GM21367 (cell line): ENCODE data around the gene PCED1B.
"Not testable (repeated sequence)": the region's sequence is repeated elsewhere in the genome, so short reads cannot be mapped to it uniquely, and the experiment has no call there.

Experiments used
- ATAC-seq: cut with Tn5 transposase; IDR thresholded peaks from one replicate; pipeline ENCODE4 v1.9.1; 2021; ENCODE audit not compliant: unreplicated experiment

PCED1B gene

GRCh38 chr12:47117305-47117704, 37.9 kb downstream of the PCED1B start:
- ATAC-seq = not testable (repeated sequence)

DNA sequence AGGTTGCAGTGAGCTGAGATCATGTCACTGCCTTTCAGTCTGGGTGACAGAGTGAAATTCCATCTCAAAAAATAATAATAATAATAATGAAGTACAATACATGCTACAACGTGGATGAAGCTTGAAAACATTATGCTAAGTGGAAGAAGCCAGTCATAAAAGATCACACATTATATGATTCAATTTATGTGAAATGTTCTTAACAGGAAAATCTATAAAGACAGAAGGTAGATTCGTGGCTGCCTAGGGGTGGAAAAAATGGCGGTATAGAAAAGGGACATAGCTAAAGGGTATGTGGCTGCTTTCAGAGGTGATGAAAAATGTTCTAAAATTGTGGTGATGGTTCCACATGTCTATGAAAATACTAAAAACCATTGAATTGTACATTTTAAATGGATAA, 41.3 kb downstream of the PCED1B start:
- ATAC-seq = no peak

DNA sequence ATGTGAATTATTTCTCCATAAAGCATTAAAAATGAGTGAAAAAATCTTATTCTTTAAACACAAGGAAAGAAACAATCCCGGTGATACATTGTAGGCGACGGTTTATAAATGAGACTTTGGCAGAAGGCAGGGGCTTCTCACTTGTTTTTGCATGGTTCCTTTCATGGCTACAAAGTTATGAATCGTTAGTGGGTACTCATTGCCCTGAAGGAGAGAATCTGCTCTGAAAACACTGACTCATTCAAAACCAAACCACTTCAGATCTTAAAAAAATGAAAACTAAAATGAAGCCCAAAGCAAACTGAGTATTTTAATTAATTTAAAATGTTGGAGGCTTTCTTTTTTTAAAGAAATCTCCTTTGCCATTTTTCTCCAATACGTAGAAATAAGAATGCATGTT, 41.7 kb downstream of the PCED1B start:
- no peak for ATAC-seq

- no peak for ATAC-seq
These were observed 43.2 kb downstream of the PCED1B start for GRCh38 chr12:47122602-47123001.

GRCh38 chr12:47123730-47124129, 44.3 kb downstream of the PCED1B start:
- no peak for ATAC-seq

GRCh38 chr12:47124451-47124850, 45.0 kb downstream of the PCED1B start:
- ATAC-seq = no peak

- ATAC-seq = no peak
These were observed 46.8 kb downstream of the PCED1B start for GRCh38 chr12:47126246-47126645.

DNA sequence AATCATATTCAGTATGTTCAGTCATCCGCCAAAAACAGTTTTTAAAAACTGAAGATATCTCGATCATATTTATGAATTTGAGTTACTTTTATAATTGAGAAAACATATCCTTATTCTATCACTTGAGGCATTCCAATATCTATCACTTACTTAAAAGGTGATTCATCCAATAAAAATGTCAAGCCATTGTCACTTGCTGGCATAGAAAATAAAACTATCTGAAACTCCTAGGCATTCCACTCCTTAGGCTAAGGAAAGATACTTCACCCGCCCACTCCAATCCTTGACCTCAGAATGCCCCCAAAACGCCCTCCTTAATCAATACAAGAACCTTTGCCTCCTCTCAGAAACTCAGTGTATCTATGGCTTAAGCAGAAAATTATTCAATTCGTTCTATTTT, 51.6 kb downstream of the PCED1B start:
- no peak for ATAC-seq

- no peak for ATAC-seq
These were observed 54.6 kb downstream of the PCED1B start for GRCh38 chr12:47134005-47134404.

DNA sequence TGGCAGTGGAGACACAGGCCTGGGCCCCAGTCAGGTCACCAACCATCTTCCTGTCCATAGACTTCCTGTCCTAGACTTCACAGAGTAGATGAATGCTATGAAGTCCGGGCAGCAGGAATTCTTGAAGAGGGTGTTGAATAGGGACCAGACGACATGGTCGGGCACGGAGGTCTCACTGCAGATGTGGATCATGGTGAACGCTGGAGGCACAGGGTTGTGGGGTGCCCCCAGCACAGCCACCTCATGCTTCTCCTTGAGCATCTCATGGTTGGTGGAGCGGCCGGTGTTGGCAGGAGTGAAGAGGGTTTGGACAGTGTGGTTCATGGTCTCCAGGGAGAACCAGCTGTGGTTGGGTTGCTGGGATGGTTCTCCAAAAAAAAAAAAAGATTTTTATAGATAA, 56.2 kb downstream of the PCED1B start:
- ATAC-seq = no peak

- ATAC-seq = no peak
These were observed 59.7 kb downstream of the PCED1B start for GRCh38 chr12:47139000-47139681.

DNA sequence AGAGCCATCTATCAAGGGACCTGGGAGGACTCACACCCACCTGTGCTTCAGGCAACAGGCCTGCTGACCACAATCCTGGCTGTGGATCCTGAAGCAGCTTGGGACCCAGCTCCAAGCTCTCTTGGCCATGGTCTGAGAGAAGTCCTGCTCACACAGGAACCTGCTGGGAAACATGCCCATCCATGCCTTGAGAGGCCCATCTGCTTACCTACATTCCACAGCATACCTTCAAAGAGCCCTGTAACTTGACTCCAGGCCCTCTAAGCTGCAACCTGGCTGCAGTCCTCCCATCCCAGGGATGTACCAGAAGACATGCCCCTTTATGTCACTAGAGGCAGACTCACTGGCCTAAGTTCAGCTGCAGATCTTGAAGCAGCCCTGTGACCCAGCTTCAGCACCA, 62.0 kb downstream of the PCED1B start:
- no peak for ATAC-seq

DNA sequence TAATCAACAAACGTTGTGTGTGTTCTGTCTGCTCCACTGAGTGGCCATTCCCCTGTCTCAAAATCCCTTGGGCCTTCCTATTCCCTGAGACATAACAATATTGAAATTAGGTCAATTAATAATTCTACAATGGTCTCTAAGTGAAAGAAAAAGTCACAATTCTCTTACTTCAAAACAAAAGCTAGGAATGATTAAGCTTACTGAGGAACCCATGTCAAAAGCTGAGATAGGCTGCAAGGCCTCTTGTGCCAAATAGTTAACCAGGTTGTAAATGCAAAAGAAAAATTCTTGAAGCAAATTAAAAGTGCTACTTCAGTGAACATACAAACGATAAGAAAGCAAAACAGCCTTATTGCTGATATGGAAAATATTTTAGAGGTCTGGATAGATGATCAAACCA, 65.3 kb downstream of the PCED1B start:
- no peak for ATAC-seq

GRCh38 chr12:47145188-47145587, 65.8 kb downstream of the PCED1B start:
- no peak for ATAC-seq

GRCh38 chr12:47147739-47148138, 68.3 kb downstream of the PCED1B start:
- no peak for ATAC-seq

GRCh38 chr12:47149146-47149545, 69.7 kb downstream of the PCED1B start:
- ATAC-seq = no peak

DNA sequence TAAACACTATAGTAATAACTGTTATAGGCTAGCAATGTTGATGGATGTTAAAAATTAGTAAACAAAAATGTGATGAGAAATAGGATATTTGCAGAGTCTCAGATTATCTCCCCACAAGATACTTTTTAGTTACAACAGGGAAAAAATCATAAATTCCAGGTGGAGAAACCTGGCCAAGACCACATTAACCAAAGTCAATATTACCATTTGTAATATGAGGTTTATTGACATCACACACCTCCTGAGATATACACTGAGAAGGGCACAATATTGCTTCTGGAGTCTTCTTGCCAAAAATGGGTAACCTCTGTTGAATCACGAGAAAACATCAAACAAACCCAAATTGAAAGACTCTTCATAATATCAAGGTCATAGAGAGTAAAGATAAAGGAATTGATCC, 72.7 kb downstream of the PCED1B start:
- no peak for ATAC-seq

GRCh38 chr12:47155457-47156166, 76.2 kb downstream of the PCED1B start:
- no peak for ATAC-seq

- ATAC-seq = no peak
These were observed 76.8 kb downstream of the PCED1B start for GRCh38 chr12:47156167-47156736.

DNA sequence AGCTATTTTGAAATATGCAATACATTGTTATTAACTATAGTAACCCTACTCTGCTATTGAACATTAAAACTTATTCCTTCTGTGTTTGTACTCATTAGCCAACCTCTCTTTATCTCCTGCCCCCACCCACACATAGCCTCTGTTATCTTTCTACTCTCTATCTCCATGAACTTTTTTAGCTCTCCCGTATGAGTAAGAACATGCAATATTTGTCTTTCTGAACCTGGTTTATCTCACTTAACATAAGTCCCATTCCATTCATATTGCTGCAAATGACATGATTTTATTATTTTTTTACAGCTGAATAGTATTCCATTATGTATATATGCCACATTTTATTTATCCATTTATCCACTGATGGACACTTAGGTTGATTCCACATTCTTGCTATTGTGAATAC, 79.4 kb downstream of the PCED1B start:
- ATAC-seq = no peak

GRCh38 chr12:47159348-47159747, 79.9 kb downstream of the PCED1B start:
- no peak for ATAC-seq
